OCI-LY1 (cell line): Measurements from ENCODE around the gene UGCG.

ENCODE experiments used
- CTCF ChIP-seq: fragments of 200-600 bp; sonication (generic), shearing (Covaris generic); IDR thresholded peaks from 2 replicates; pipeline ENCODE4 v1.5.1; 2017; ENCODE audit warnings: mild to moderate bottlenecking, antibody characterized with exemption, low read length, moderate library complexity, mixed read lengths
- EZH2 ChIP-seq: fragments of 200-600 bp; sonication (generic), shearing (Covaris generic); IDR thresholded peaks from 2 replicates; pipeline ENCODE4 v1.8.0; 2017; ENCODE audit warnings: borderline replicate concordance, mixed run types, mild to moderate bottlenecking, antibody characterized with exemption, low read length, moderate library complexity, mixed read lengths

DNA sequence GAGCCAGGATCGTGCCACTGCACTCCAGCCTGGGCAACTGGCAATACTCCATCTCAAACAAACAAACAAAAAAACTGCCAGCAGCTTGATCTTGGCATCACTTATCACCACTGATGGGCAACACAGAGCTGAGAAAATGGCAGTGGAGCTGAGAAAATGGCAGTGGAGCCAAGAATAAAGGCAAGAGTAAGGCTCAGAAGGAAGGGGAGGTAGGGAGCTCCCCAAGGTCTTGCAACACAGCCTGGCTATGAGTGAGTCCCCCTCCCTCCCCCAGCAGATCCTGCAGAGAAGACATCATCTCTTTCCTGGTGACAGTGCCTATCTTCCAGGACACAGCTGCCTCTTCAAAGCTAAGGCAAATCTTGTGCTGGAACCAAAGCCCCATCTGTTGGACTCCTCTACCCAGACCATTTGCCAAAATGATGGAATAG lies 70.3 kb downstream of the UGCG start:
- TF ChIP-seq CTCF: no peak
- no peak for TF ChIP-seq EZH2
